HG03060 (cell line): ENCODE data around the gene WWP2.
"Not testable (repeated sequence)": the region's sequence is repeated elsewhere in the genome, so short reads cannot be mapped to it uniquely, and the experiment has no call there.

Experiments
- ATAC-seq: cut with Tn5 transposase; IDR thresholded peaks from one replicate; pipeline ENCODE4 v1.9.1; 2021; ENCODE audit warnings: low read depth, moderate number of reproducible peaks; ENCODE audit not compliant: unreplicated experiment

WWP2 gene

DNA sequence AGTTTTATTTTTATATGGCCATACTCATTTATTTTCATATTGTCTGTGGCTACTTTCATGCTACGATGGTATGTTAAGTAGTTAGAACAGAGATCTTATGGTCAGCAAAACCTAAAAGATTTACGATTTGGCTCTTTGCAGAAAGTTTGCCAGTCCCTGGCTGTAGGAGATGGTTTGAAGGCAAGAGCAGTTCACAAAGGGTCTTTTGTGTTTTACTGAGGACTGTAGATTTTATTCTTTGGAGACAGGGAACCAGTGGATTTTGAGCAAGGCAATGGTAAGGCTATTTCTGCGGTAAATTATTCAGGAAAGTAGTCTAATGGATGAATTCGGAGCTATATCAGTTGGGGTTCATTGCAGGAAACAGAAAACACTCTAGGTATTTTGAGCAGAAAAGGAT lies 90.7 kb downstream of the WWP2 start:
- ATAC-seq, result no peak

DNA sequence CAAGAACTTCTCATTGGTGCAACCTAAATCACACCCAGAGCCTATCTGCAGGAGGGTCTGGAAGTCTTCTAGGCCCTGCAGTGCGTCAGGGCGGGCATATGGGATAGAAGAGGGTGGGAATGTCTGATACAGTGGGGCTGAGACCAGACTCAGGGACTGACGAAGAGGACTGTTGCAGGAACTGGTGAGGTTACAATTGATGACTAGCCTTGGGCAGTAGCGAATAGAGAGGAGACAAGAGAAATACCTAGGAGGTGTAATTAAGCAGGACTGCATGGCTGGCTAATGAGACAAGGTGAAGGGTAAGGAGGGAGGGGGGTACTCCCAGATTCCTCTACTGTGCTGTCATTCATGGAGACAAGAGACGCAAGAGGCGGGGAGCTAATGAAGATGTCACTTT lies 91.3 kb downstream of the WWP2 start:
- no peak for ATAC-seq

DNA sequence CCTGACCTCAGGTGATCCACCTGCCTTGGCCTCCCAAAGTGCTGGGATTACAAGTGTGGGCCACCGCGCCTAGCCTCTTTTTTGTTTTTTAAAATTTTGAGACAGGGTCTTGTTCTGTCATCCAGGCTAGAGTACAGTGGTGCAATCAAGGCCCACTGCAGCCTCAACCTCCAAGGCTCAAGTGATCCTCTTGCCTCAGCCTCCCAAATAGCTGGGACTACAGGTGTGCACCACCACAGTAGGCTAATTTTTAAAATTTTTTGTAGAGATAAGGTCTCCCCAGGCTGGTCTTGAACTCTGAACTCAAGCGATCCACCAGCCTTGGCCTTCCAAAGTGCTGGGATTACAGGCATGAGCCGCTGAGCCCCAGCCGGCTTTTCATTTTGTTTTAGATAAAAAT lies 92.6 kb downstream of the WWP2 start:
- not testable (repeated sequence) for ATAC-seq

DNA sequence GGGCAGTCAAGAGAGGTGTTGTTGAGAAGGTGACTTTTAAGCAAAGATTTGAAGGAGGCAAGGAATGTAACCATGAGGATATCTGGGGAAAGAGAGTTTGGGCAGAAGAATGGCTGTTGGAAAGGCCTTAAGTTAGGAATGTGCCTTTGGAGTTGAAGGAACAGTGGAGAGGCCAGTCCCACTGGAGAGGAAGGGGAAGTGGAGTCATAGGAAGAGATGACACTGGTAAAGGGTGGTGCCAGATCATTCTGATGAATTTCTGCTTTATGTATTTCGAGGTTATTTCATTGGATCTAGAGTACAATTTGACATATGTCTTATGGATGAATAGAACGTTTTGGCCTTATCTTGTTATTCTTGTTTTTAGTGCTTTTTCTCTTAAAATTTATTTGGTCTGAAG lies 93.5 kb downstream of the WWP2 start:
- no peak for ATAC-seq

- no peak for ATAC-seq
Observed at GRCh38 chr16:69858191-69859104, 96.3 kb downstream of the WWP2 start.

DNA sequence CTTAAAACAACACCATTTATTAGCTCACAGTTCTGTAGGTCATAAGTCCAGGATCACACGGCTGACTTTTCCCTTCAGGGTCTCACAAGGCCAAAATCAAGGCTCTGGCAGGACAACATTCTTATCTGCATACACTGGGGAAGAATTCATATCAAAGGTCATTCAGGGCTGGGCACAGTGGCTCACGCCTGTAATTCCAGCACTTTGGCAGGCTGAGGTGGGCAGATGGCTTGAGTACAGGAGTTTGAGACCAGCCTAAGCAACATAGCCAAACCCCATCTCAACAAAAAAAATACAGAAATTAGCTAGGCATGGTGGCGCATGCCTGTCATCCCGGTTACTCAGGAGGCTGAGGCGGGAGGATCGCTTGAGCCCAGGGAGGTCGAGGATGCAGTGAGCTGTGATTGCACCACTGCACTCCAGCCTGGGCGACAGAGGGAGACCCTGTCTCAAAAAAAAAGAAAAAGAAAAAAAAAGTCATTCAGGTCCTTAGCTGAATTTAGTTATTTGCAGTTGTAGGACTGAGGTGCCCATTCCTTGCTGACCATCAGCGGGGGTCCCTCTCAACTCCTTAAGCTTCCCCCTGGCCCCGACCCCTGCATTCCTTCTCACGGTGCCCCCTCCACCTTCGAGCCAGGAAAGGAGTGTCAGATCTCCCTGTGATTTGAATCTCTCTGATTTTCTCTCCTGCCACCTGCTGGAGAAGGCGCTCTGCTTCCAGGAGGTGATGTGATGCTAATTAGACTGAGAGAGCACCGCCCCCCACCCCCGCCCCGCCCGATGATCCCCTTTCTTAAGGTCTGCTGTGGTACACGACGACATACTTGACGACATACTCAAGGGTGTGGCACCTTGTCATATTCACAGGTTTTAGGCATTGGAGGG lies 97.2 kb downstream of the WWP2 start:
- no peak for ATAC-seq

DNA sequence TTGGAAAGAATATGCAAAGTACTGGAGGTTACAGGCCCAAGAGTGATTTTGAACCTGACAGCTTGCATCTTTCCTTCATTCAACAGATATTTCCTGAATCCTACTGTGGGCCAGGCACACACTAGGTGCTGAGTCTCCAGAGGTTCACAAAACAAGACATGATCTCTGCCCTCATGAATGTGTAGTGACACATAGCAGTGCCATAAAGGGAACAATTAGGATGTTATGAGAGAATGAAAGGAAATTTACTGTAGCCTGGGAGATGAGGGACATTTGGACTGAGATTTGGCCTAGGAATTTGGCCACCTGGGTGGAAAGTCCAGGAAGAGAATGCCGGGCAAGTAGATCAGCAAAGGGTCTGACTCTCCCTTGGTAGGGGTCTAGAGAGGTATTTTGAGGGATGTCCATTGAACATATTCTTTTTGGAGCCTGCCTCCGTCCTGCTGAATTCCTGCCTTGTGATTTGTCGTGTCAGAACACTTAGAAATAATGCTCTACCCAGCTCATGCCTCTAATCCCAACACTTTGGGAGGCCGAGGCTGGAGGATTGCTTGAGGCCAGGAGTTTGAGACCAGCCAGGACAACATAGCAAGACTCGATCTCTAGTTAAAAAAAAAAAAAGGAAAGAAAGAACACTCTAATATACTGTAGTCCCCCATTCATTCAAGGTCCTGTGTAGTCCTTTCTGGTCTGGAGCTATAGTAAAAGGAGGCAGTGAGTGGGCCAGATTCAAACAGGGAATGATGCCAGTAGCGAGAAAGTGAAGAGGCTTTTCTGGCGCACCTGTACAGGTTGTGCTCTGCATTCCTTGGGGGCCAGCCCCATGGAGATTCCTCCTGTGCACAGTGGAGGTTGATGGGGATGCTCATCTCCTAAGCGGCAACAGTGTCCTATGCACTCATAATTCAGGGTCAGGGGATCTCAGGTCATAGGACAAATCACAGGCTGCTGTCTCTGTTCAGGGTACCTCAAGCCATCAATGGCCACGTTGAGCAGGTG lies 98.4 kb downstream of the WWP2 start:
- ATAC-seq, result no peak

DNA sequence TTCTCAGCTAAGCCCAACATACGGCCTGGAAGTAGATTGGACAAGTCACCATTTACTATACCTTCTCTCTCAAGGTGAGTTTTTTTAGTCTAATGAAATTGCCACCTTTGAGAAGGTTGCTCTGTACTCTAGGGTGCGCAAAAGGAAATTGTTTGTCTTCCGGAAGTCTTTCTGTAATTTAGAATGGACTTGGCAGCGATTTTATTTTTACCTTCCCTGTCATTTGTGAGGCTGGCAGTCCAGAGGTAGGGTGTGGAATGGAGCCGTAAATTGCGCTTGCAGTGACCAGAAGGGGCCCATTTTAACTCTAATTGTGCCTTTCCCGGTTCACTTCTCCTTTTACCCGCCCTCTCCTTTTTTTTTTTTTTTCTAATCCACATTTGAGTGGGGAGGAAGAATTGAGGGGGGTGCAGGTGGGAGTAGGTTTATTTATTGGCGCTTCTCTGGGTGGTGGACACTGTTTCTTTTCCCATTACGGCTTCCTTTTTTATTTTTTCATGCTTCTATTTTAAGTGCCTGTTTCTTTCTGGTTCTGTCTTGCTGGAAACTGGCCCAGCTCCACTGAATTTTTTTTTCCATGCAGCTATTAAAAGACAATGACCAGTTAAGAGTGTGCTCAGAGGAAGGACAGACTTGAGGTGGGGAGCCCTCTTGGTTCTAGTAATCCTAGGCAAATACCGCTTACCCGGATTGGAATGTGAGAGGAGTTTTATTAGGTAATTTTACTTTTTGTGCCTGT lies 99.3 kb downstream of the WWP2 start:
- no peak for ATAC-seq

DNA sequence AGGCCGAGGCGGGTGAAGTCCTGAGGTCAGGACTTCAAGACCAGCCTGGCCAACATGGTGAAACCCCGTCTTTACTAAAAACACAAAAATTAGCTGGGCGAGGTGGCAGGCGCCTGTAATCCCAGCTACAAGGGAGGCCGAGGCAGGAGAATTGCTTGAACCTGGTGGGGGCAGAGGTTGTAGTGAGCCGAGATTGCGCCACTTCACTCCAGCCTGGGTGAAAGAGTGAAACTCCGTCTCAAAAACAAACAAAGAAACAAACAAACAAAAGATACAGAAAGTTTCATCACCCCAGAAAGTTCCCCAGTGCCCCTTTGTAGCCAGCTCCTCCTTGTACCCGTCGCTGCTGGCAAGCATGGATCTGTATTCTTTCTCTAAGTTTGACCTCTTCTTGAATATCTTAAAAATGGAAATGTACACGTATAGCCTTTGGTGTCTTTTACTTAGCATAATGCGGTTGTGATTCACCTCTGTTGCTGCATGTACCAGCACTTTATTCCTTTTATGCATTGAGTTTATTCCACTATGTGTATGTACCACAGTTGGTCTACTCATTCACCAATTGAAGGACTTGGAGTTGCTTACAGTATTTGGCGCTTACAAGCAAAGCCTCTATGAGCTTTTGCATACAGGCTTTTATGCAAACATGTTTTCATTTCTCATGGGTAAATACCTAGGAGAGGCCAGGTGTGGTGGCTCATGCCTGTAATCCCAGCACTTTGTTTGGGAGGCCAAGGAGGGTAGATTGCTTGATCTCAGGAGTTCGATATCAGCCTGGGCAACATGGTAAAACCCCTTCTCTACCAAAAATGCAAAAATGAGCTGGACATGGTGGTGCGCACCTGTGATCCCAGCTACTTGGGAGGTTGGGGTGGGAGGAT lies 101.5 kb downstream of the WWP2 start:
- ATAC-seq, result no peak

DNA sequence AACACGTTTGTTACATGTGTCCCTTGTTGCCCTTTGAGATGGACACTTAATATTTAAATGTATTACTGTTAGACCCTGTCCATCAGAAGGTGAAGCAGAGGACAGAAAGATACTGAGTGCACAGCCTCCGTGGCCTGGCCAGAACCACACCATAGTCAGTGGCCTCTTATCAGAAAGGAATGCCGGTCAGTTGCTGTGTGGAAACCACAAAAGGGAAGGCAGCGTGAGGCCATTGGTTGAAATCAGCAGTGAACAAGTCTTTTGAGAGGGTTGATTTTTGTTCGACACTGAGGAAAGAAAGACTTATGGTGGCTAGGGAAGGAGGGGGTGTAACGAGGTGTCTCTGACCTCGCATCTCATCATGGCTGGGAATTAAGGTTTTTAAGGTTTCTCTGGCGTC lies 103.6 kb downstream of the WWP2 start:
- ATAC-seq, result no peak

- ATAC-seq, result no peak
Observed at GRCh38 chr16:69867784-69868560, 105.8 kb downstream of the WWP2 start.

GRCh38 chr16:69870761-69871160 lies 108.6 kb downstream of the WWP2 start:
- no peak for ATAC-seq

DNA sequence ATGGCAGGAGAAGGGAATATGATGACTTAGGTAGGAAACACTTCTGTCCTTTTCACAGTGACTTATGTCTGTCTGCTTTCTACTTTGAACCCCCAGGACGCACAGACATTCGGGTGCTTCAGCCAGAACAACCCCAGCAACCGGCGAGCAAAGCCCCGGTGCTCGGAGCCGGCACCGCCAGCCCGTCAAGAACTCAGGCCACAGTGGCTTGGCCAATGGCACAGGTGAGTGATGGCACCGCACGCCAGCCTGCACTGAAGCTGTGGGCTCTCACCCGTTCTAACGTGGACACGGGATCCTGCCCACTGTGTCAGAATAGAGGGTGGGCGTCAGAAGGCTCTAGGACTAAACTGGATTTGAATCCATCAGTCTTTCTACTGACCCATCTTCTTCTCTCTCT lies 109.6 kb downstream of the WWP2 start:
- ATAC-seq, result no peak

- ATAC-seq, result no peak
Observed at GRCh38 chr16:69872888-69873287, 110.8 kb downstream of the WWP2 start.

DNA sequence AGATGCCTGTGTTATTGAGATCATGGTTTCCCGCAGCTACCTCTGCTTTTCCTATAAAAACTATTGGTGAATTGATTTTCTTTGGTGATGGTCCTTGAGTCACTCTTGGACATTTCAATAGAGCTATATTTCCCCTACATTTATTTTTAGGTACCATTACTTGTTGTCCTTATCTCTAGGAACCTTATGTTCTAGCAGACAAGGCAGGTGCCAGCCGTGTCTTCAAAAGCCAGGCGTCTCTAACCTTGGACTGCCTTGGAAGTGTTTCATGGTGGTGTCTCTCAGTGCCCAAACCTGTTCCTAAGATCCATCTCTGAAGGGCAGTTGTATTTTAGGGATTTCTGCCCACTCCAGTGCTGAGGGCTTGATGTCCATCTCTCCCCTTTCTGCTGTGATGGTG lies 111.7 kb downstream of the WWP2 start:
- ATAC-seq, result no peak

DNA sequence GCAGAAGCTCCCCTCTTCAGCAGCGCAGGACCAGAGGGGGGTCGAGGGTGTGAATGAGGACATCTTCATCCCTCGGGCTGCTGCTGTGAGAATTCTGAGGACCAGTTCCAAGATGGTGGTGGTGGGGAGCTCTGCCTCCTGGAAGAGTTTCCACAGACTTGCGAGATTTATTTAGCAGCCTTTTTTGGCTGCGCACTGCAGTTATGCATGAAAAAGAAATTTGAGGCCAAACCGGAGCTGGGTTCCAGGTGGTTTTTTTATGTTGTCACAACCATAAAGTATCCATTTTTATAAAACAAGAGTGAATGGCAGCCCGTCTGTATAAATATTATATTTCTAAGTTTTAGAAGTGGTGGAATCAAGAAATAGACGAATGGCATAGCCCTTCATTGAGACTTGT lies 112.1 kb downstream of the WWP2 start:
- no peak for ATAC-seq

DNA sequence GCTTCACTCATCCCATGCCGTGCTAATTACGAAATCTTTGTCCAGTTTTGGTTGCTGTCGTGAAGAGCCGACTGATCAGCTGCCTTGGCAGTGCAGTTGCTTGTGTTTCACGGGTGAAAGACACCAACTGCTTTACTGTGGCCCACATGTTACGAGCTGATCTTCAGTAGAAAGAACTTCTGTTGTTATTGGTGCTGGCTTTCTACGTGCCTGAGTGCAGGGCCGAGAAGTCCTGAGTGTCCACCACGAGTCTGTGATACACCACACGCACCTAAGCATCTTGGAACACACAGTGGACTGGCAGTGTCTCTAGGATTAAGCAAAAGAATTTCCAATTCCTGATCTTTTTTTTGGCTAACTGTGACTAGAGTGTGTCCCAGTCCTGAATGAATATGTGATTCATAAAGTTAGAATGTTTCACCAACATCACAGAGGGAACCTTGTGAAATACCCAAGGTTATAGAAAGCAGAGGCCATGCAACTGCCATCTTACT lies 118.6 kb downstream of the WWP2 start:
- no peak for ATAC-seq

- no peak for ATAC-seq
Observed at GRCh38 chr16:69881141-69881540, 119.0 kb downstream of the WWP2 start.
